GM12872 (cell line): ENCODE data around the gene TUG1.

Experiments
- TF ChIP-seq, protein P1 (sequence below): IDR thresholded peaks from 3 replicates; pipeline ENCODE4 v1.5.1; 2011; ENCODE audit warnings: low read depth, mild to moderate bottlenecking, low read length, moderate library complexity; ENCODE audit not compliant: insufficient read depth

Gene TUG1

DNA sequence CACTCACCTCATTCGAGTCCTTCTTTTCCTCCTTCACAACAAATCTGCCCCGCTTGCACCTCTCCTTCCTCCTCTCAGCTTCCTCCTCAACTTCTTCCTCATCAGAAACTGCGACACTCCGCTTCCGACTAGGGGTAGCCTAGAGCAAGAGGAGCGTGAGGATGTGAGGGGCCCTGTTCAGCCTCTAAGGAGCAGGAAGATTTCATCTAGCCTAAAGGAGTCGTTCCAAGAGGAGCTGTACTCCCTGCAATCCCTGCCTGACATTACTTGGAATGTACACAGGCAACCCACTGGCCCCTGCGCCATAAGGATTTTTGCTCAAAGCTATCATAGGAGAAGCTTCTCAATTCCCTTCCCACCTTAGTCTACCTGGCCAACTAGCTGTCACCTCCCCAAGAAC, 35.0 kb upstream of the TUG1 start:
- TF ChIP-seq, protein P1, sequence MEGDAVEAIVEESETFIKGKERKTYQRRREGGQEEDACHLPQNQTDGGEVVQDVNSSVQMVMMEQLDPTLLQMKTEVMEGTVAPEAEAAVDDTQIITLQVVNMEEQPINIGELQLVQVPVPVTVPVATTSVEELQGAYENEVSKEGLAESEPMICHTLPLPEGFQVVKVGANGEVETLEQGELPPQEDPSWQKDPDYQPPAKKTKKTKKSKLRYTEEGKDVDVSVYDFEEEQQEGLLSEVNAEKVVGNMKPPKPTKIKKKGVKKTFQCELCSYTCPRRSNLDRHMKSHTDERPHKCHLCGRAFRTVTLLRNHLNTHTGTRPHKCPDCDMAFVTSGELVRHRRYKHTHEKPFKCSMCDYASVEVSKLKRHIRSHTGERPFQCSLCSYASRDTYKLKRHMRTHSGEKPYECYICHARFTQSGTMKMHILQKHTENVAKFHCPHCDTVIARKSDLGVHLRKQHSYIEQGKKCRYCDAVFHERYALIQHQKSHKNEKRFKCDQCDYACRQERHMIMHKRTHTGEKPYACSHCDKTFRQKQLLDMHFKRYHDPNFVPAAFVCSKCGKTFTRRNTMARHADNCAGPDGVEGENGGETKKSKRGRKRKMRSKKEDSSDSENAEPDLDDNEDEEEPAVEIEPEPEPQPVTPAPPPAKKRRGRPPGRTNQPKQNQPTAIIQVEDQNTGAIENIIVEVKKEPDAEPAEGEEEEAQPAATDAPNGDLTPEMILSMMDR, result no peak

- TF ChIP-seq, protein P1, result no peak
Measured at GRCh38 chr22:30940685-30941362, 28.2 kb upstream of the TUG1 start.

DNA sequence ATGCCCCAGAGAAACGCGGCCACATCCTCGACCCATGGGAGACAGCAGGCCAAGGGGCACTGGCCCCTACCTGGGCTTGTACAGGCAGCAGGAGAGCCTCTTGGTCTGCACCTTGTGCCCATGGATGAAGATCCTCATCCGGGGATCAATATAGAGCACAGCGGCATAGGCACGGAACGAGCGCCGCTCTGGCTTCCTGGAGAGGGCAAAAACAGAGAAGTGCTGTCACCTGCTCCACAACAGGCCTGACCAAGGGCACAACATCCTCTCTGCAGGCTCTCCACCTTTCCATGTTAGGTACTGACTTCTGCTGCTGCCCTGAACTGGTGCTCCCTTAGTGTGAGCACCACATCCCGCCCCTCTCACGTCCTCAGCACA, 27.7 kb upstream of the TUG1 start:
- TF ChIP-seq, protein P1, result no peak

DNA sequence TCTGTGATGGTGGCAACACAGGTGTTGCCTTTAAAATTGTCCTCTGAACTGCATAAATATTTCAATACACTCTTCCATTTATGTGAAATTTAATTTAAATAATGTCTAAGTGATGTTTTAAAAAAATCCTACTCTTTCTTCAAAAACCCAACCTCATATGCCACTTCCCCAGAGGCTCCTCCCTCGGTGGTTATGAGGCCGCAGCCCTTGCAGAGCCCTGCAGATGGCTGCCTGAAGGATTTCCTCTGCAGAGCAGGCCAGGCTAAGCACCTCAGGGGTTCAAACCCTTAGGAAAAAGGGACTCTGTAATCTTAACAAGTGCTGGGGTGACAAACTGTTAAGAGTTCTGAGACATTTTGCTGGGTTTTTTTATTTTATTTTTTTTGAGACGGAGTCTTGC, 25.7 kb upstream of the TUG1 start:
- TF ChIP-seq, protein P1, result no peak

DNA sequence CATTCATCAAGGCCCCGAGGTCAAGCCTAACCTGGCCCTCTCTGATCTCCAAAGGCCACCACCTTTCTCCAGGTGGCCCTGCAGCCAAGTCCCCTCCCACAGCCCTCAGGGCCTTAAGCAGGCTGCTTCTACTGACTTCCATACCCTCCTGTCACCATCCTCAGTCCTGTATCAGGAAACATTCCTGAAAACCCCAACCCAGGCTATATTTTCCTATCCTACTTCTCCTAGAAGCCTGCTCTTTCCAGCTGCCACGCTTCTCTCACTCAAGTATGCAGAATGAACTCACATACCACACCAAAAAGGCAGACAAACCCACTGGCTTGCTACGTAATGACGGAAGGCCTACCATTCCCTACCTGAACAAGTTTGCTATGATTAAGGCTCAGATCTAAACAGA, 24.1 kb upstream of the TUG1 start:
- TF ChIP-seq, protein P1, result no peak

GRCh38 chr22:30945653-30946052, 23.4 kb upstream of the TUG1 start:
- TF ChIP-seq, protein P1, result no peak

- TF ChIP-seq, protein P1, result no peak
Measured at GRCh38 chr22:30946354-30946753, 22.7 kb upstream of the TUG1 start.
